Activated CD4-positive, alpha-beta T cell treated with anti-CD3 and anti-CD28 coated beads for 48 hours (primary cell): ENCODE data around the gene ARHGAP23.

ENCODE experiments used
- DNase-seq: peaks from one replicate; pipeline ENCODE4 v3.0.0-alpha.2; 2020

Gene ARHGAP23

DNA sequence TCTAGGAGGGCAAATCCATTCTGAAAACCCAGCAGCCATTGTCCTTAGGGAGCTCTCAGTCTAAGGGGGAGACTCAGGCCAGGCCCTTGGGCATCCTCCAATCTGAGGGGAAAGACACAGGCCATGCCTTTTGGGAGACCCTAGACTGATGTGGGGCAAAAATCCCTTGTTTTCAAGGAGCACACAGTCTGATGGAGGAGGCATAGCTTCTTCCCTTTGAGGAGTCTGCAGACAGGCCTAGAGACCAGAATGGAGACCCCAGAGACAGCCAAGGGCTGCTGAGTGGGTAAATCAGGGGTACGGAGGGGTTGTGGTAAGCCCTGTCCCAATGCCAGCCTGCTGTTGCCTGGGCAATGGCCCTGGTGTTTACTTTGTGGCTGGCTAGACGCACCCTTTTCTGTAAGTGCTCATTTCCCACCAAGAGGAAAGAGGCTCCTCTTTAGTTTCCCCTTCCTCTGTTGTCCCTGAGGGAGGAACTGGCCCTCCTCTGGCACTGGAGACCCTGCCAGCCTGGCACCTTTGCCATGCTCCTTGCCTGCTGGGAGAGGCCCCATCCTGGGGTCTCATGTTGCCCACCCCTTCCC, 19.3 kb downstream of the ARHGAP23 start:
- no peak for DNase-seq

DNA sequence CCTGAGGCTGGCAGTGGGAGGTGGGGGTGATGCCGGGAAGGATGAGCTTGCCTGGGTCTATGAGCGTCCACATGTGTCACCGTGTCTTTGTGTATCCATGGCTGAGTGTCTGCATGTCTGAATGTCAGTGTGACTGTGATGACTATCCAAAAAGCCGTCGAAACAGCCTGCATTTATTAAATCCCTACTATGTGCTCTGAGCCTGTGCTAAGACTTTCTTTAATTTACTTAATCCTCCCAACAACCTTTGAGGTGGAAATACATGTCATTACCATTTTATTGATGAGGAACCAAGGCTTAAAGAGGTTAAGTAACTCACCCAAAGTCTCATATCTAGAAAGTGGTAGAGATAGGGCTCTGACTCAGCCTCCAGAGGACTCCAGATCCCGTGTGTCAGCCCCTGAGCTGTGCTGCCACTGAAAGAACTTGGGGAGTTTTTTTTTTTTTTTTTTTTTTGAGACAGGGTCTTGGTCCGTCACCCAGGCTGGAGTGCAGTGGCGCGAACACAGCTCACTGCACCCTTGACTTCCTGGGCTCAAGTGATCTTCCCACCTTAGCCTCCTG, 20.0 kb downstream of the ARHGAP23 start:
- DNase-seq = no peak

DNA sequence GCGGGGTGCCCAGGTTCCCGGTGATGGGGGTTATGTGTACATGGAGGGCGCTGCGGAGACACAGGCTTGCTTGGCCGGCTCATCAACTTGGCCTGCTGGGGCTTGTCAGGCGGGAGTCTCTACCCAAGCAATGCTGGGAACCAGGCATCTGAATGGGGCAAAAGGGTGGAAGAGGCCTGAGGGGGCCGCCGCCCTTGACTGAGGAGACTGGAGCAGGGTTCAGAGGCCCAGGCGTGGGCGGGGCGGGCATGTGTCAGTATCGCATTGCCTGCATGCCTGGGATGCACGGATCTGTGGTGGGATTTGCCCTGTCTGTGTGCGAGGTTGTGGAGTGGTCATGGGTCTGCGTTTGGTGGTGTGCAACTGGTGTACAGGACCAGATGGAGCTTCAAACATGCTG, 21.1 kb downstream of the ARHGAP23 start:
- DNase-seq = no peak

DNA sequence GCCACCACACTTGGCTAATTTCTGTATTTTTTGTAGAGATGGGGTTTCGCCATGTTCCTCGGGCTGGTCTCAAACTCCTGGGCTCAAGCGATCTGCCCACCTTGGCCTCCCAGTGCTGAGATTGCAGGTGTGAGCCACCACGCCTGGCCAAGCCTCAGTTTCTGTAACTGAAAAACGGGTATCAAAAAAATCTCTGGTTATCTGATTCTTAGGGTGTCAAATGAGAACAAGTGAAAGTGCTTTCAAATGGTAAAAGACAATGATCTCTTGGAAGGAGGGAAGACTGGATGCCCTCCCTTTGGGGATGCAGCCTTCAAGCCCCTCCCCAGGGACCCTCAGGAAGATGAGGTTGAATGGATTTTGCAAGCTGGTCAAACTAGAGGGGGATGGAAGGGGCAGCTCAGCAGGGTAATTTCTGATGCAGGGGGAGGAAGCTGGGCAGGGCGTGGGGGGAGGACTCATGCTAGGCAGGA, 22.3 kb downstream of the ARHGAP23 start:
- DNase-seq = no peak

DNA sequence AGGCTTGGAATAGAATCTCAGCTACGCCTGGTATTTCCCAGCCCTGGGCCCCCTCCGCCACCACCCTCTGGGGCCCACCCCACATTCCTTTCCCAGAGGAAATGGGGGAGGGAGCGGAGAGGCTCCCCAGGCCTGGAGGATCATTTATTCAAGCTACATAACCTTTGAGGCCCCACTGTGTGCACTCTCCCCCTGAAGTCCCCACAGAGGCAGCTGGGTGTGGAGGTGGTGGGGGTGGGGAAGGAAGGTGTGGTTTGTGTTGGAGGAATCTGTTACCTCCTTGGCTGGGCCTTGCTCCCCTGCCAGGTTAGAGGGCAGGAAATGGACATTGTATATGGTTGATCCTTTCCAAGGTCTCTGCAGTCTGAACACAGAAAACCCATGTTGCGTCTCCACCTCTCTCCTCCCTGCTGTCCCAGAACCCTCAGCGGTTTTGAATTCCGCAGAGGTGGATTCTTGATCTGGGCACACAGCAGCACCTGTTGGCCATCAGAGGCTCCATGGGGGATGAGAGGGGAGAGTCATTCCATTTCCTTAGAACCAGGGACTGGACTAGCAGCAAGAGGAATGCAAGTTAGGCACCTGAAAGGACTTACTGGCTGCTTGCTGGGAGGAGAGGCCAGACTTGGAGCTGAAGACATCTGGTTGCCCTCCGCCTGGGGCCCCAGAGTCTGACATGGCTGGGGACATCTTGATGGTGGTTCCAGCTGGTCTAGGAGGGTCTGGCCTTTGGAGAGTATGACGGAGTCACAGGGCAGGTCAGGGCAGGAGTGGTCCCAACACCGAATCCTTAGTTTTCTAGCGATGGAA, 23.0 kb downstream of the ARHGAP23 start:
- DNase-seq = no peak

DNA sequence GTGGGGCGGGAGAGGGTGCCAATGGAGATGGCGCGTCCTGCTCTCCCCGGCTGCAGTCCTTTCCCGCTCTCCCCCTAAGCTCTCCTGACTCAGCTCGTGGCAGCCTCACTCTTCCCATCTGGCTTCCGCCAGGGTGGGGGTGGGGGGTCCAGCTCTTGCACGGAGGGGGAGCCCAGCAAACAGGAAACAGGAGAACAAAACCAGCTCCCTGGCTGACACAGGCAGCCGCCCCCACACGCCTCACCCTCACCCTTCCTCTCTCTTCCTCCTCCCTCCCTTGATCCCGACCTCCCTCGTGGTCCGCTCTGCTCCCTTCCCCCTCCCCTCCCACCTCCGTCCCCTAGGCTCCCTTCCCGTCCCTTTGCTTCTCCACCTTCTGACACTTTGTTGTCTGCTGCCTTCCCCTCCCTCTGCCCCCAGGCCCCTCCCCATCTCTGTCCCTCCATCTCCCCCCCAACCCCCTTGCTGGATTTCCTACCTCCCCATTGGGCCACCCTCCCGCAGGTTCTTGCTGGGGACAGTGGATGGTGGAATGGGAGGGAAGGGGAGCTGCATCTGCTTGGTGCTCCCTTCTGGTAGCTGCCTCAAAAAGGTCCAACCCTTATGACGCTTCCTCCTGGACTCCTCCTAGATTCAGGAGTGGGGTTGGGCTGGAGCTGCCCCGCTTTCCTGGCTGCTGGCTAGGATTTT, 23.7 kb downstream of the ARHGAP23 start:
- no peak for DNase-seq

DNA sequence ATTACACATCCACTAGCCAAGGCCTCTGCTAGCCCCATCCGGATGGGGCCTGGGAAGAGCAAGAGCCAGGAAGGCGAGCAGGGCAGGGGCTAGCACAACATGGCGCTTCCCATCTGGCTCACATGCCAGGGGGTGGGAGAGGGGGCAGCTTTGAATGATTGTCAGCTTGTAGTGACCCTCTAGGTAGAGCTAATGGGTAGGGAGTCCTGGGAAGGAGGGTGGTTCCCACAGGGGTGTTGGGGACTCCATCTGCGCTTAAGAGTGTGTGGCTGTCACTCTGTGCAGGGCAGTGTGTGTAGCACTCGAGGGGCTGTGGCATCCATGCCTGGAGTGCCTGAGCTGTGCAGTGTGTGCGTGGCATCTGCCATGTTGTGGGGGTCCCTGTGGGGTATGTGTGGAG, 24.5 kb downstream of the ARHGAP23 start:
- DNase-seq = no peak

DNA sequence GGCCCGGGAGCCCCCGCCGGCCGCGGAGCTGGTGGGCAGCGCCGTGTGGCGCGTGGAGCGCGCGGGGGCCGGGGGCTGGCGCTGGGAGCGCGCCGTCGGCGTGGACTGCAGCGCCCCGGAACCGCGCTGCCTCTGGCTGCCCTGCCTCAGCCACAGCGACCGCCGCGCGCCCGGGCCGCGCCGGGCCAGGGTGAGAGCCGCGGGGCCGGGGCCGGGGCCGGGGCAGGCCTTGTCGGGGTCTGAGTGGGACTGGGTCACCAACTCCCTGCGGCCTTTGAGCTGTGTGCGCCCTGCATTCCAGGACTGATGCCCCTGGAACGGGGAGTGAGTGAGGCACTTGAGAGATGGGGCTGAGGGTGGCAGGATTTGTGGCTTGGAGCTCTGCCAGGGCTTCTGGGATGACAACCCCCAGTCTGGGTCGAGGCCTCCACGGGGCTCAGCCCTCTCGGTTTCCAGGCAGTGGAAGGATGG, 25.7 kb downstream of the ARHGAP23 start:
- DNase-seq = no peak

DNA sequence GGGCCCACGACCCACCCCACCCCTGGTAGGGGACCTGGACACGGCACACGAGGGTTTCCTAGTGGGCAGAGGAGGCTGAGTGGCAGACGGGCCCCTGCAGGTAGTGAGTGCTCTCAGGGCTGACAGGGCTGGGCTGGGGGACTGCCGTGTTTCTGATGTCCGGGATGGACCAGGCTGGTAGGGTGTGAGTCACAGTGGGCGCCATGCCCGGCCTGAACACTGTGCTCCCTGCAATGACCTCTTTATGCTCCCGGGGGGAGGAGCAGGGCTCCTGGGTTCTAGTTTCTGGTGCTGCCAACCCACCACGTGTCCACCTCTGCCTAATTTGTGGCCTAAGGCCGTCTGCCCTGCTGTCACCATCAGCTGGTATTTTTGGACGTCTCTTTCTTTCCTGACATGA, 26.3 kb downstream of the ARHGAP23 start:
- no peak for DNase-seq

DNA sequence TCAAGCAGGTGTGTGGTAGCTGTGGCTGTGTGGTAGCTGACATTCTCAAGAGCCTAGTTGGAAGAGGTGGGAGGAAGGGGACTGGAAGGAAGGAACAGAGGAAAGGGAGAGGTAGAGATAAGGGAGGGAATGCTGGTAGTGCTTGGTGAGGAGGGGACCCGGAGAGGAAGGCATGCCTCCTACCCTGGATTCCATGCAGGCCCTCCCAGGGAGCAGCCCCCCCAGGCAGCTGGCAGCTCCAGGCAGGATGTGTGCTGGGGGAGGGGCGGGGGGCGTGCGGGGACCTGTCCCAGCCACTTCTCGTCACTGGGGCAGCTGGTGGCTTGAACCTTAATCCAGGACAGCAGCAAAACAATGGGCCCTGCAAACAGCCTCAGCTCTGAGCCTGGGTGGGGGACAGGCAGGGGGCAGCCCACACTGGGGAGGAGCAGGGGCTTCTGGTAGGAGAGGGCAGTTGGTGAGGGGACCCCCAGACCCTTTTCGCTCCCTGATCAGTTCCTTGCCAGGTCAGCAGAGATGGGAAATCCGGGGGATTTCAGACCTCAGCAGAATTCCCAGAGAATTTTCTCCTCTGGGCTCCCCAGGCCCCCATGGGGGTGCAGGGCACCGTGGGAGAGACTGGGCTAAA, 27.1 kb downstream of the ARHGAP23 start:
- DNase-seq = no peak

DNA sequence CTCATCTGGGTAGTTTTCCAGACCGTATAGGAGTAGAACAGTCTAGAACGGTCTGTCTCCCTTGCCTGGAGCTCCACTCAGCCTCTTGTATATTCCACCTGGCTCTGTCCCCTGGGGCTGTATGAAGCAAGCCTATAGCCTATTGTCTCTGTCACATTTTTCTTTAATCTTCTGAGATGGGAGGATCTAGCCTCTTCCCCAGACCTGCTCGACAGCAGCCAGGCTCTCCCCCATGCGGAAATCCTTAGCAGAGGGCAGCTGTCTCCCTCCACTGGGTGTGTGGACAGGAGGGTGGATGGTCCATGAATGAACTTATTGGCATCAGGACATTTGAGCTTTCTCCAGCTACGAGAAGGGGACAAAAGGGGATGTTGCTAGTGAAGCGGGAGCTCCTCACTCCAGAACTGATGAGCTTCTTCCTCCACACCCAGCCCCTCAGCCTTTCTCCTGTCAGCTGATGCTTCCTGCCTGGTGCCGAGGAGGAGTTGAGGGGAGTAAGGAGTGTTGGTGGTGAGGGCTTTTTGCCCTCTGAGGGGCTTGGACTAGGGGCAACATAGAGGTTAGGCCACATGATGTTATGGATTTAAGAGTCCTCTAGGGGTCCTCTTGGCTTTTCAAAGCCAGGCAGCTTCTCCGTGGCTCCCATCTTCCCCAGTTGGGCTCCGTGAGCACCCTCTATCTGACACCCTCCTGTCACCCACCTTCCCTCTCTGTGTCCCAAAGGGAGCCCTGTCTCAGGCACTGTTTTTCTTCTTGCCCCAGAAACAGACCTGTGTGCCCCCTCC, 28.0 kb downstream of the ARHGAP23 start:
- DNase-seq = no peak

DNA sequence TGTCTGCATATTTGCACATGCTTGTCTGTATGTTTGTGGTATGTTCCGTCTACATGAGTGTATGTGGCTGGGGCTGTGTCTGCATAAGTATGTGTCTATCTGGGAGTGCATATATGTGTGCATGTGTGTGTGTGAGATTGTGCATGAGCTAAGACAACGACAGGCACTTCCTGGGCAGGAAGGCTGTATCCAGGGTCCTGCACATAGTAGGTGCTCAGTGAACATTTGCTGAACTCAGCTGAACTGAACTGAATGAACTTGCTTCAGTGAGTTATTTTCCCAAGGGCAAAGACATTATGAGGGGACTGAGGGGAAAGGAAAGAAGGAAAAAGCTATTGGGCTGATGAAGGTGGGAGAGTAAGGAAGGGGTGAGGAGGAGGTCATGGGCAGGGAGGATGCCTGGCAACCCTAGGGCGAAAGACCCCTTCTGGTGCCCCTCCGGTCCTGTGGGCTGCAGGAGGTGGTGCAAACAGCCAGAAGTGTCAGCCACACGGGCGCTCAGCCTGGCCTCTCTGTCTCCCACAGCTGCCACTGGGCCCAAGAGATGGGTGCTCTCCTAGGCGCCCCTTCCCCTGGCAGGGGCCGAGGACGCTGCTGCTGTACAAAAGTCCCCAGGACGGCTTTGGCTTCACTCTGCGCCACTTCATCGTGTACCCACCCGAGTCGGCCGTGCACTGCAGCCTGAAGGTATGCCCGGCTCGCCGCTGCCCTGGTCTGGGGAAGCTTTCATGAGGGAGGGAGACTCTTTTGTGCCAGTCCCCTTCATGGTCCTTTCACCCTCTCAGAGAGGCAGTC, 29.5 kb downstream of the ARHGAP23 start:
- no peak for DNase-seq

DNA sequence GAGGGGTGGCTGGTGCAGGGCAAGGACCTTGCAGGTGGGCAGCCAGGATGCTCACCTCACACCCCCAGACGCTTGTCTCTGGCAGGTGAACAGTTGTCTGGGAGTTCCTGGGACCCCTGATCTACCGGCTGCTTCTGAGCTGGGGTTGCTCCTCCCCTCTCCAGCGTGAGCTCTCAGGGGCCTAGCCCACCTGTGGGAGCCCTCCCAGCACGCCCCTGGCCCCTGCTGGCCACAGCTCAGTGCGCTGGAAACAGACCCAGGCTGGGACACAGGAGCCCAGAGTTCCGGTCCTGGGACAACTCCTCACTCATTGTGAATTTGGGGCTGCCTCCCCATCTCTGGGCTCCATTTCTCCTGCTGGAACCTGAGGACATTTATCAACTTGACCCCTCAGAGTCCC, 30.3 kb downstream of the ARHGAP23 start:
- DNase-seq = no peak

DNA sequence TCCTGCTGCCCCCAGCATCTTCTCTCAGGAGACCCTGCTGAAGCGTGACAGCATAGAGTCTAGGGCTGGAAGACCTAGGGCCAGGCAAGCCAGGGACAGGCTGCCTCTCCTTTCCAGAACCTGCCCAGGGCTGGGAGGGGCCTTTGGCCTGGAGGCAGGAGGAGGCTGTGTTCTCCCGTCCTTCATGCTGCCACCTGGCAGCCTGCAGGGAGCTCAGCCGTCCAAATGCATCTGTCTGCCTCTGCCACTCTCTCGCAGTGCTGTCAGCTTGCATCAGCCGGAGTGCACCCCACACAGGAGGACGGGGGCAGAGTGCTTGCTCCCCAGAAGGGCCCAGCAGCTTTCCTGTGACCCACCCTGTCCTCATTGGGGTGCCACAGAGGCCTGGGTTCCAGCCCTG, 31.3 kb downstream of the ARHGAP23 start:
- no peak for DNase-seq

DNA sequence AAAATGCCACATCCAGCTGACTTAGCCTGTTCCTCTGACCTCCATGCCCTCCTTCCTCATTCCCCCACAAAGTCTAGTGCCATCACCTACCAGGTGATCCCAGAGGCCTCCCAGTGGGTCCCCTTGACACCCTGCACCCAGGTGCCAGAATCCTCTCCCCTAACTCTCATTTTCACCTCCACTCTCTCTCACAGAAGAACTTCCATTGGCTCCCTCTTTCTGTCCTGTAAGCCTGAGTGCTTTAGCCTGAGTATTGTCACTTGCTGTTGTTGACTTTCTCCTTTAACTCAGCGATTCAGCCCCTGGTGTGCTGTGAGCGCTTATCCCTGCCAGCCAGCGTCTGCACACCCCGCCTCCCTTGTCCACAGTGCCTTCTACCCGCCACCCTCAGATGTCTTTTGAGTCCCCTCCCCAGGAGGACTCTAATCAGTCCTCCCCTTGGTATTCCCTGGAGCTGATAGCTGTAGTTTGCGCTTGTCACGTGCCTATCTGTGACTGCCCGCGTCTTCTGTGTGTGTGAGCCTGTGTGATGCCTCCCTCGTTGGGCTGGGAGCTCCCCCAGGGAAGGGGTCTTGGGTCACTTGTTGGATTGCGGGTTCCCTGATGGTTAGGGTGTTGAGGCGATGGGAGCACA, 31.9 kb downstream of the ARHGAP23 start:
- DNase-seq = no peak

DNA sequence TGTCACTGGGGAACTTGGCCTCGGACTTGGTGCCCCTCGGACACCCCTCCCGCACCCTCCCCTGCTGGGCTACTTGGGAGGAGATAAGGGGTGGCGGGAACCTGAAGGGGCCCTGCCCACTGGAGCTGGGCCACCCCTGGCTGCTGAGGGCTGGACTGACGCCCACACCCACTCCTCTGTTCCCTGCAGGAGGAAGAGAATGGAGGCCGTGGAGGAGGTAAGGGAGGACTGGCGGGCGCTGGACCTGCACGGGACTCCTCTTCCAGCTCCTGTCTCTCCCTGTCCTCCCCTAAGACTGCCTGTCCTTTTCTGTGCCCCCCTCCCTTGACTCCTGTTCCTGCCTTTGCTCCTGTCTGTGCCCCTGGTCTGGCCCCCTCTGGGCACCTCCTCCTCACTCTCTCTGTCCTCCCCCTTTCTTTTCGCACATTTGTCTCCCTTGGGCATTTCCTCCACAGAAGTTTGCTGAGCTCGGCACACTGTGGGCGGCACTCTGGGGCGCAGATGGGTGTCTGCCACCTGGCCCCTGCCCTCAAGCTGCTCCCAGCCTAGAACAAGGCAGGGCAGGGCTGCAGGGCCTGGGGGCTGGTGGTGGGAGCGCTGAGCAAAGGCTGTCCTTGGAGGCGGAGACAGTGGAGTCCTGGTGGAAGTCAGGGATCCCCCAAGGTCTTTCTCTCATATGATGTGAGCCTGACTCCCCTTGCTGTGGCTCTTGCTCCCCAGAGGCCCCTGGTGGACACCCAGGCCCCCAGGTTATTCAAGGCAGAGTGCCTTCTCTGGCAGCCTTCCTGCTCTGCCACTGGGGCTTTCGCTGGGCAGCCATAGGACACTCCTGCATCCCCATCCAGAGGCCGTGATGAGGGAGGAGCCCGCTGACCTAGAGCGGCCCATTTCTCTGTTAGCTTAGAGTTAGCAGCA, 32.7 kb downstream of the ARHGAP23 start:
- DNase-seq = no peak

DNA sequence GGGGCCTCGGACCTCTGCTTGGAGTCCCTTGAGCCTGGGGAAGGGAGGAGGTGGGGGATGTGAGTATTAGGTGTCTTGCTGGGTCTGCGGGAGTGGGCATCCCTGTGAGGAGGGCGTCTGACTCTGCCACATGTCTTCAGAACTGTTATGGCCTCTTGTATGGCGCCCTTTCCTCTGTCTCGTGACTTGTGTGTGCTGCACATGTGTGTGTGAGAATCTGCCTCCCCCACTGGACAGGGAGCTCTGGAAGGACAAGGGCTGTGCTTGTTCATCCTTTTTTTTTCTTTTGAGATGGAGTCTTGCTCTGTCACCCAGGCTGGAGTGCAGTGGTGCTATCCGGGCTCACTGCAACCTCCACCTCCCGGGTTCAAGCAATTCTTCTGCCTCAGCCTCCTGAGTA, 33.4 kb downstream of the ARHGAP23 start:
- DNase-seq = no peak

DNA sequence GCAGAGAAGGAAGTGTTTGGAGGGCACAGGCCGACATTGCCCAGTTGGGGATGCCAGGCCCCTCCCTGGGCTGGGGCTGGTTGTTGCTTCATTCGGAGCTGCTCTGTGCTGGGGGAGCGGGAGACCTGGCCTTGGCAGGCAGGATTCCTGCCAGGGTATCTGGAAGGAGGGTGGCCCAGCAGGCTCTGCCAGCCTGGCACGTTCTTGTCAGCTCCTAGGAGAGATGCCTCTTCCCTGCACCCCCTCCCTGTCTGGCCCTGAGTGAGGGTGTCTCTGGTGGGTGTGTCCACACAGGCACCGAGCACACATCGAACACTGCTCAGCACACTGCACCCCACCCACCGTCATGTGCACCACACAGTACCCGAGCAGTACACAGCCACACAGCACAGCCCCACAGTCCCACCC, 35.2 kb downstream of the ARHGAP23 start:
- no peak for DNase-seq

DNA sequence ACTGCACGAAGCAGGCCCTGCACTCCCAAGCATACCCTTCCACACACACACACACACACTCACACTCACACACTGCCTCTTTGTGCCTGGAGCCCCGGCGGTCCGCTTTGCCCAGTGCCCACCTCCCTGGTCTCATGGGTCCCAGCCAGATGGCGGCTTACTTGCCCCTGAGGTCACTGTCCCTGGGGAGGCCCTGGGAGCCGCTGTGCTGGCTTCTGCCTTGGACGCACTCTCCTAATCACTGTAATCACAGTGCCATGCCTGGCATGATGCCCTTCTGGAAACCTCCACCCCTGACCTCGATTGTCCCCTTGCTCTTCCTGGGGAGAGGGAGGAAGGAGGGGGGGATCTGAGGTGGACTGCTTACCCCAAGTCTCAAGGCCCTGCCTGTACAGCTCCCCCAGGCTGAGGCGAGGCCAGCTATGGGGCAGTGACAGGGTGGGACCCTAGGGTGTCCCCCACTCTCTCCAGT, 36.0 kb downstream of the ARHGAP23 start:
- DNase-seq = no peak
